ENCODE results near the gene STK25. TPM values are rescaled to one million over a fixed set of nuclear protein-coding genes. Genes with fewer than 3 reads are reported as not detected.

STK25 gene
- total and polyA plus RNA-seq, 2 donors (not counting 1 experiment from before 2014, with no cell fraction given), result 183 to 378 TPM

- no peaks in the 10 kb centered on the region for H3K9me3 Mint-ChIP-seq (ENCODE audit: insufficient read depth)
- H3K4me1 Mint-ChIP-seq, result no peaks in the 10 kb centered on the region
- 96% methylated on average over 34 of the region's 34 CpGs for WGBS (ENCODE audit: insufficient coverage)
- peaks cover 16% of the 10 kb centered on the region for H4K20me1 ChIP-seq (ENCODE audit: control insufficient read depth, insufficient read depth, low read length, poor library complexity, severe bottlenecking)
- no peak for TF ChIP-seq CTCF (IDR thresholded peaks at IDR 0.05)
- TF ChIP-seq EZH2 (IDR thresholded peaks at IDR 0.05; ENCODE audit: borderline replicate concordance, insufficient read depth, low read depth, low read length, poor library complexity, severe bottlenecking), result no peak
- DNase-seq, result no peak
- H3K27ac ChIP-seq (ENCODE audit: low read length in 2 of 2), result no peak overlapping the region
- H3K27me3 Mint-ChIP-seq, result no peaks in the 10 kb centered on the region
- no peaks in the 10 kb centered on the region for H3K9me3 ChIP-seq (ENCODE audit: control extremely low read depth in 1 of 3, control insufficient read depth in 2 of 3, insufficient read depth in 1 of 3, low read length in 2 of 3)
- no peaks in the 10 kb centered on the region for H3K4me1 ChIP-seq (ENCODE audit: control insufficient read depth in 2 of 2, insufficient read depth in 2 of 2, low read length in 2 of 2)
- H3K27ac Mint-ChIP-seq, result no peak overlapping the region
- ATAC-seq (ENCODE audit: low read depth), result no peak
- H3K79me2 ChIP-seq (ENCODE audit: control insufficient read depth, insufficient read depth, low read length), result peaks cover 11% of the 10 kb centered on the region
- no peak overlapping the region for H3K4me3 ChIP-seq (ENCODE audit: control extremely low read depth in 1 of 5, extremely low read depth in 1 of 5, insufficient read depth in 1 of 5, low read depth in 2 of 5, low read length in 4 of 5)
- CTCF ChIA-PET, result no interaction called here
- no peak overlapping the region for H3K4me2 ChIP-seq (replicated peaks; ENCODE audit: low read depth, low read length, poor library complexity, severe bottlenecking)
- H3K27me3 ChIP-seq (replicated peaks in 1 of 4; ENCODE audit: control extremely low read depth in 1 of 4, control insufficient read depth in 3 of 4, insufficient read depth in 4 of 4, low read length in 3 of 4), result no peaks in the 10 kb centered on the region
- no peak overlapping the region for H3K9ac ChIP-seq (ENCODE audit: low read length)
- H3K4me3 Mint-ChIP-seq, result no peak overlapping the region
- peaks cover 0 to 43% of the 10 kb centered on the region in 2 experiments for H3K36me3 ChIP-seq (replicated peaks in 1 of 2; ENCODE audit: control extremely low read depth in 1 of 2, control insufficient read depth in 1 of 2, extremely low read depth in 1 of 2, insufficient read depth in 2 of 2, low read length in 1 of 2)
- no peak overlapping the region for H2AFZ ChIP-seq (ENCODE audit: insufficient read depth, low read depth, low read length, poor library complexity, severe bottlenecking)
- POLR2A ChIA-PET, result interaction anchor here (0.5 kb wide), 1 partner anchor 36 kb away, joined by 3 read pairs; no protein-coding TSS in a partner anchor
- intact Hi-C loops (cut with micrococcal nuclease), result no loop called here
Measured at GRCh38 chr2:241495172-241496002, 13.0 kb downstream of the STK25 start.

- TF ChIP-seq EZH2 (IDR thresholded peaks at IDR 0.05; ENCODE audit: borderline replicate concordance, insufficient read depth, low read depth, low read length, poor library complexity, severe bottlenecking), result no peak
- TF ChIP-seq CTCF (IDR thresholded peaks at IDR 0.05), result no peak
- peaks cover 3% of the 10 kb centered on the region for H3K79me2 ChIP-seq (ENCODE audit: control insufficient read depth, insufficient read depth, low read length)
- H3K27ac ChIP-seq (ENCODE audit: low read length in 2 of 2), result no peak overlapping the region
- H4K20me1 ChIP-seq (ENCODE audit: control insufficient read depth, insufficient read depth, low read length, poor library complexity, severe bottlenecking), result peaks cover 9% of the 10 kb centered on the region
- H2AFZ ChIP-seq (ENCODE audit: insufficient read depth, low read depth, low read length, poor library complexity, severe bottlenecking), result no peak overlapping the region
- 97% methylated on average over 16 of the region's 16 CpGs for WGBS (ENCODE audit: insufficient coverage)
- H3K4me3 ChIP-seq (ENCODE audit: control extremely low read depth in 1 of 5, extremely low read depth in 1 of 5, insufficient read depth in 1 of 5, low read depth in 2 of 5, low read length in 4 of 5), result no peak overlapping the region
- Mint-ChIP-seq H3K9me3 (ENCODE audit: insufficient read depth) (no peaks in the 10 kb centered on the region), H3K27me3 (no peaks in the 10 kb centered on the region), H3K27ac (no peak overlapping the region), H3K4me1 (no peaks in the 10 kb centered on the region), H3K4me3 (no peak overlapping the region)
- no peak overlapping the region for H3K4me2 ChIP-seq (replicated peaks; ENCODE audit: low read depth, low read length, poor library complexity, severe bottlenecking)
- ChIA-PET CTCF (no interaction called here), POLR2A (no interaction called here)
- H3K9ac ChIP-seq (ENCODE audit: low read length), result no peak overlapping the region
- H3K4me1 ChIP-seq (ENCODE audit: control insufficient read depth in 2 of 2, insufficient read depth in 2 of 2, low read length in 2 of 2), result no peaks in the 10 kb centered on the region
- ATAC-seq (ENCODE audit: low read depth) (no peak), DNase-seq (no peak)
- no peaks in the 10 kb centered on the region for H3K27me3 ChIP-seq (replicated peaks in 1 of 4; ENCODE audit: control extremely low read depth in 1 of 4, control insufficient read depth in 3 of 4, insufficient read depth in 4 of 4, low read length in 3 of 4)
- peaks cover 0 to 46% of the 10 kb centered on the region in 2 experiments for H3K36me3 ChIP-seq (replicated peaks in 1 of 2; ENCODE audit: control extremely low read depth in 1 of 2, control insufficient read depth in 1 of 2, extremely low read depth in 1 of 2, insufficient read depth in 2 of 2, low read length in 1 of 2)
- intact Hi-C loops (cut with micrococcal nuclease), result no loop called here
- H3K9me3 ChIP-seq (ENCODE audit: control extremely low read depth in 1 of 3, control insufficient read depth in 2 of 3, insufficient read depth in 1 of 3, low read length in 2 of 3), result no peaks in the 10 kb centered on the region
Measured at GRCh38 chr2:241494311-241494908, 14.0 kb downstream of the STK25 start.
